ENCODE data around the gene KDM1A. TPM values are rescaled to one million over a fixed set of nuclear protein-coding genes. Genes with fewer than 3 reads are reported as not detected.

KDM1A gene
- total RNA-seq, 1 donor from 2014 or later, result 52.3 TPM

GRCh38 chr1:23100074-23100748, 80.9 kb downstream of the KDM1A start:
- Histone ChIP-seq H3K9me3 (no peaks in the 10 kb centered on the region), H3K27ac (peak overlapping the region; percentile 49), H3K27me3 (no peaks in the 10 kb centered on the region), H3K36me3 (no peaks in the 10 kb centered on the region), H3K4me3 (no peak overlapping the region), H3K4me1 (peaks cover 62% of the 10 kb centered on the region)
- intact Hi-C loops (cut with DNase I), result no loop called here
- DNase-seq (ENCODE audit: extremely low spot score in 2 of 2), result no peak
- TF ChIP-seq POLR2A (IDR thresholded peaks at IDR 0.05) (no peak), CTCF (IDR thresholded peaks at IDR 0.05) (peak in 1 of 3 experiments; percentile 20)

DNA sequence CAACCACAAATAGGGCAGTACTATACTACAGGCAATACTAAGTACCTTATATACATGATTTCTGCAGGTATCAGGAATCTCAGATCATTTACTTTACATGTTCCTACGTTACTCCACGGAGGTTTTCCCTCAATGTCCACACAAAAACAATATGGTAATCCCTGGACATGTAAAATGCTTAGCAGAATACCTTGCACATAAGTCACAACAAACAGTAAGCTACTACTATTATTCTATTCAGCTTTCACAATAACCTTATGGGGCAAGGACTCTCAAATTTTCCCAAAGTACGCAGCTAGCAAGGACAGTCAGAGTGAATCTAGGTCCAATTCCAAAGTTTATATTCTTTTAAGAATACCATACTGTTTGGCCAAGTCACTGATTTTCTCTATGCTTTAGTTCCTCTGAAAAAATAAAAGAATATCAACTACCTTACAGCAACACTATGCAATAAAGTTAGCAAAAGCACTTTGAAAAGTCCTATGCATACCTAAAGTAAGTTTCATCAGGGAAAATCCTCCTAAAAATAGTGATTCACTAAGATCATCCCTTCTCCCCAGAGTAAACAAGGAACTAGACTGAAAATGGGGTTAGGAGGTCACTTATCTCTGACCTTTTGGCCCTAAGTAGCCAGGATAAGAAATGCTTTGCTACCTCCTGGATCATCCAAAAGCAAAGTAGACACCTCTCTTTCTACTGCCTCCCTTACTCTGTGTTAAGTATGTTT, 82.0 kb downstream of the KDM1A start:
- no peak for TF ChIP-seq CTCF (IDR thresholded peaks at IDR 0.05)
- TF ChIP-seq POLR2AphosphoS5 (IDR thresholded peaks at IDR 0.05; ENCODE audit: insufficient read depth in 1 of 2, low read depth in 1 of 2), result no peak
- TF ChIP-seq POLR2A (IDR thresholded peaks at IDR 0.05), result no peak
- no peak for DNase-seq (ENCODE audit: extremely low spot score in 2 of 2)
- Histone ChIP-seq H3K4me1 (peaks cover 62% of the 10 kb centered on the region), H3K4me3 (no peak overlapping the region), H3K27me3 (no peaks in the 10 kb centered on the region), H3K27ac (peak overlapping the region; percentile 49), H3K36me3 (no peaks in the 10 kb centered on the region), H3K9me3 (no peaks in the 10 kb centered on the region)
- intact Hi-C loops (cut with DNase I), result no loop called here

DNA sequence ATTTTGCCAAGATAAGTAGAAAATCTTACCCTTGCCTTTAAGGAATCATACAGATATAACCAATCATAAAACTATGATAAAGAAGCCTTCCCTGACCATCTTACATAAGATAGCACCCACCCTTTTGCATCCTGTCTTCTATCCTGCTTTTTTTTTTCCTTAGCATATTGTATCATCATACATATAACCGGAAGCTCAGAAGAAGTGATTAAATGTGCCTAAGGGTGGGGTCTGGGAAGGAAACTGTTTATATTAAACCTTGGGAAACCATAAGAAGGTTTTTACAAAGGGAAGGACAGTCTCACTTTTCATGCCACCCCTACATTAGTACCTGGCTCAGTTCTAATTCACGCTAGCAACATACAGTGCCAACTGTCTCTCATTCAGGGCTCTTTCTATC, 82.6 kb downstream of the KDM1A start:
- TF ChIP-seq POLR2A (IDR thresholded peaks at IDR 0.05), result no peak
- TF ChIP-seq POLR2AphosphoS5 (IDR thresholded peaks at IDR 0.05; ENCODE audit: insufficient read depth in 1 of 2, low read depth in 1 of 2), result no peak
- TF ChIP-seq CTCF (IDR thresholded peaks at IDR 0.05), result no peak
- intact Hi-C loops (cut with DNase I), result no loop called here
- no peak for DNase-seq (ENCODE audit: extremely low spot score in 2 of 2)
- no peak overlapping the region for H3K4me3 ChIP-seq
- no peaks in the 10 kb centered on the region for H3K36me3 ChIP-seq
- peaks cover 61% of the 10 kb centered on the region for H3K4me1 ChIP-seq
- no peaks in the 10 kb centered on the region for H3K27me3 ChIP-seq
- no peaks in the 10 kb centered on the region for H3K9me3 ChIP-seq
- peak overlapping the region; percentile 34 for H3K27ac ChIP-seq

DNA sequence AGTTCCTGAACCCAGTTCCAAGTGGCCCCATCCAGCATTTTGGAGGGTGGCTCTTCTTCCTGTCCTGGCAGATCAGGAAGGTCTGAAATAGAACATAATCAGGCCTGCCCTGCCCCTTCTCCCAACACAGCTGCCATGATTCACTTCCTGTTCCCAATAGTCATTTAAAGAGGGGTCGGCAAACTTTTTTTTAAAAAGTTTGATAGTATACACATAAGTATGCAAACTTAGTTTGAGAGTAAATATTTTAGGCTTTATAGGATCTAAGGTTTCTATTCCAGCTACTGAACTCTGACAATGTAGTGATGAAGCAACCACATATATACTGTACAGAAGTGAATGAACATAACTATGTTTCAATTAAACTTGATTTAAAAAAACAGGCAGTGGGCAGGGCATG, 83.0 kb downstream of the KDM1A start:
- H3K9me3 ChIP-seq, result no peaks in the 10 kb centered on the region
- intact Hi-C loops (cut with DNase I), result no loop called here
- TF ChIP-seq CTCF (IDR thresholded peaks at IDR 0.05) (no peak), POLR2A (IDR thresholded peaks at IDR 0.05) (no peak), POLR2AphosphoS5 (IDR thresholded peaks at IDR 0.05; ENCODE audit: insufficient read depth in 1 of 2, low read depth in 1 of 2) (no peak)
- no peak for DNase-seq (ENCODE audit: extremely low spot score in 2 of 2)
- H3K27me3 ChIP-seq, result no peaks in the 10 kb centered on the region
- peaks cover 57% of the 10 kb centered on the region for H3K4me1 ChIP-seq
- peak overlapping the region; percentile 34 for H3K27ac ChIP-seq
- no peaks in the 10 kb centered on the region for H3K36me3 ChIP-seq
- H3K4me3 ChIP-seq, result no peak overlapping the region
